Cardiac muscle cell (in vitro differentiated cells and primary cell): ENCODE data around the gene PKHD1. TPM values are rescaled to one million over a fixed set of nuclear protein-coding genes. Genes with fewer than 3 reads are reported as not detected.

Experiments used
- DNase-seq, 2 donors: peaks; one replicate each; pipeline versions ENCODE4 v3.0.0 to v3.0.0-alpha.2; 2010 to 2017; ENCODE audit warnings: low read depth in 1 of 2, low spot score in 1 of 2
- H3K27ac ChIP-seq: fragments of 200-600 bp; sonication (generic); 2 replicates; pipeline ENCODE4 v1.5.1; 2016
- H3K27me3 ChIP-seq: fragments of 200-600 bp; sonication (generic); 2 replicates; pipeline ENCODE4 v1.6.0; 2016; ENCODE audit warnings: control low read depth
- H3K36me3 ChIP-seq: fragments of 200-600 bp; sonication (generic); 2 replicates; pipeline ENCODE4 v1.5.1; 2016; ENCODE audit warnings: control low read depth
- H3K4me1 ChIP-seq: fragments of 200-600 bp; sonication (generic); 2 replicates; pipeline ENCODE4 v1.8.1; 2017; ENCODE audit warnings: low read depth, mild to moderate bottlenecking, mixed run types
- H3K4me3 ChIP-seq: fragments of 200-600 bp; sonication (generic); 2 replicates; pipeline ENCODE4 v1.5.1; 2016; ENCODE audit warnings: mild to moderate bottlenecking
- H3K9me3 ChIP-seq: fragments of 200-600 bp; sonication (generic); 2 replicates; pipeline ENCODE4 v1.5.1; 2017; ENCODE audit warnings: low read depth, mild to moderate bottlenecking, control low read depth
- polyA plus RNA-seq: library from polyadenylated mRNA; unstranded; fragments of >200 nt; fragmentation: Nextera tagmentation; extraction: Ambion mirVana; gene quantifications from 2 replicates; pipeline ENCODE4 v1.2.1, GENCODE V29; 2016
- total RNA-seq: library from RNA; depleted of rRNA; stranded (reverse); fragments of >200 nt; gene quantifications from 2 replicates; pipeline ENCODE4 v1.2.3, GENCODE V29; 2016
- TF ChIP-seq, protein P1 (sequence below): IDR thresholded peaks from 2 replicates; pipeline ENCODE4 v1.5.1; 2012; ENCODE audit warnings: low read depth, mild to moderate bottlenecking, low read length

Gene PKHD1
- total and polyA plus RNA-seq, 2 experiments from 2014 or later = not detected

DNA sequence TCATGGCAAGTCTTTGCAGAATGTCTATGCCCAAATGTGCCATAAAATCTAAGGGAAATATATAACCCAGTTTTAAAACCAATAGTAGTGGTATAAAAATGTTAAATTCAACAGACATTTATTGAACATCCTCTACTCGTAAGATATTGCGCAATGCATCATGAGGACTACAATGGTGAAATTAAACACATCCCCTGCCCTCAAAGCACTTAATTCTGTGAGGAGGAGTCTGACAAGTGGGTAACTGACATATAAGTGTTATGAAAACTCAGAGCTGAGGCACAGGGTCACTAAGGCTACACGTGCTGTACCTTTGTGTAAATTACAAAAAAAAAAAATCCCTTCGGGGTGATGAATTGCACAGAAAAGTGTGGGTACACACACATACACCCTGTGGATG, 6.2 kb downstream of the PKHD1 start:
- no peaks in the 10 kb centered on the region for H3K9me3 ChIP-seq
- no peak overlapping the region for H3K27ac ChIP-seq
- TF ChIP-seq, protein P1, sequence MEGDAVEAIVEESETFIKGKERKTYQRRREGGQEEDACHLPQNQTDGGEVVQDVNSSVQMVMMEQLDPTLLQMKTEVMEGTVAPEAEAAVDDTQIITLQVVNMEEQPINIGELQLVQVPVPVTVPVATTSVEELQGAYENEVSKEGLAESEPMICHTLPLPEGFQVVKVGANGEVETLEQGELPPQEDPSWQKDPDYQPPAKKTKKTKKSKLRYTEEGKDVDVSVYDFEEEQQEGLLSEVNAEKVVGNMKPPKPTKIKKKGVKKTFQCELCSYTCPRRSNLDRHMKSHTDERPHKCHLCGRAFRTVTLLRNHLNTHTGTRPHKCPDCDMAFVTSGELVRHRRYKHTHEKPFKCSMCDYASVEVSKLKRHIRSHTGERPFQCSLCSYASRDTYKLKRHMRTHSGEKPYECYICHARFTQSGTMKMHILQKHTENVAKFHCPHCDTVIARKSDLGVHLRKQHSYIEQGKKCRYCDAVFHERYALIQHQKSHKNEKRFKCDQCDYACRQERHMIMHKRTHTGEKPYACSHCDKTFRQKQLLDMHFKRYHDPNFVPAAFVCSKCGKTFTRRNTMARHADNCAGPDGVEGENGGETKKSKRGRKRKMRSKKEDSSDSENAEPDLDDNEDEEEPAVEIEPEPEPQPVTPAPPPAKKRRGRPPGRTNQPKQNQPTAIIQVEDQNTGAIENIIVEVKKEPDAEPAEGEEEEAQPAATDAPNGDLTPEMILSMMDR = no peak
- H3K4me1 ChIP-seq = no peaks in the 10 kb centered on the region
- no peak for DNase-seq
- peaks cover 54% of the 10 kb centered on the region for H3K27me3 ChIP-seq
- no peaks in the 10 kb centered on the region for H3K36me3 ChIP-seq
- no peak overlapping the region for H3K4me3 ChIP-seq

DNA sequence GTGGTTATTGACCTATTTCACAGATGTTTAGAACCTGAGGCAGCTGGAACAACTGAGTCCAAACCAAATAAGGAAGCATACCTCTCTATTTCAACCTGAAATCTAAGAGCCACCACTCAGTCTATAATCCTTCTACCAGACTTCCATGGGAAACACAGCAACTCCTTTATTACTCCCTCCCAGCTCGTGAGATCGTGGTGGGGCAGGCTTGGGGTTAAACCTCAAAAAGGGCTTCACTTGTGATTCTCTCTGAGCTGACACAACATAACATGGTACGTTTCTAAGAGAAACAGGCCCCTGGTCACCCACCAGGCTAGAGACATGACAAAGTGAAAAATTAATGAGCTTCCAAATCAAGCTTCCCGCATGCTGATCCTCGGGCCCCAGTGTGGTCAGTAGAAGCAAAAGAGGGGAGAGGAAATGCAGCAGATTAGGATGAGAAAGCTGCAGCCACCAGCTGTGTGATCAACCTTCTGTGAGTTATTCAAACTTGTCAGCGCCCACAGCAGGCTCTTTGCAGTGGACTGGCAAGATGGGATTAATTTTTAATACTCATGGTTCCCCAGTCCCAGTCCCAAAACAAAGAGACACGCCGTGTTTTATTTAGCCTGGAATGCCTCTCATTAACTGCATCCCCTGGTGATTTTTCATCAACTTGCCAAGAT, 9.3 kb downstream of the PKHD1 start:
- H3K36me3 ChIP-seq = no peaks in the 10 kb centered on the region
- H3K9me3 ChIP-seq = no peaks in the 10 kb centered on the region
- no peak for DNase-seq
- TF ChIP-seq, protein P1 = no peak
- H3K4me3 ChIP-seq = no peak overlapping the region
- no peak overlapping the region for H3K27ac ChIP-seq
- peaks cover 79% of the 10 kb centered on the region for H3K27me3 ChIP-seq
- no peaks in the 10 kb centered on the region for H3K4me1 ChIP-seq

DNA sequence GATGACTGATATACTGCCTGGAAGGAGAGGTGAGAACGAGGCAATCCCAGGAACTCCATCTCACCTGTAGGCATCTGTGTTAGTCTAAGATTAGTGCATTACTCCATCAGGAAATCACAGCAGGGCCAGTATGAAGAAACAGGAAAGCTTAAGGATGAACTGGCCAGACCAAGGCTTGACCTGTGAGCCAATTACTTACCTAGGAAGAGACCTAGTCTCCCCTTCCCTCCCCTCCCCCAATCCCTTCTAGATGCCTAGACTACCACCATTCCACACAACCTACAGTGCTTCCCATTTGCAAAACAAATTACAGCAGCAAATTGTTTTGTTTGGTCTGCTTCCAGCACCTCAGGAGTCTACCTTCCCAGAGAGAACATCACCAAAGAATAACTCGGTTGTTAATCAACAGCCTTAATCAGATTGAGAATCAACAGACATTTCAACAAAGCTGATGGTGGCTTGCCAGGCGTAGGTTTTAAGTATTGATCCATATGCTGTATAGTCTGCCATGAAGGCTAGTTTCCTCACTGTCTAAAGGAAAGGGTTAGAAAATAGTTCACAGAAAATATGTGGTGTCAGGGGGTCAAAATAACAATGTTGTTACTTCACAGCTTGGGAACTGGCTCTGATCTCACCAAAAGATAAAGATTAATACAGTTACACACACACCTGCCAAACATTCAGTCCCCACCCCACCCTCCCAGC, 10.1 kb downstream of the PKHD1 start:
- no peak for DNase-seq
- Histone ChIP-seq H3K4me1 (no peaks in the 10 kb centered on the region), H3K9me3 (no peaks in the 10 kb centered on the region), H3K27ac (no peak overlapping the region), H3K4me3 (no peak overlapping the region), H3K36me3 (no peaks in the 10 kb centered on the region), H3K27me3 (peaks cover 79% of the 10 kb centered on the region)
- TF ChIP-seq, protein P1 = no peak

DNA sequence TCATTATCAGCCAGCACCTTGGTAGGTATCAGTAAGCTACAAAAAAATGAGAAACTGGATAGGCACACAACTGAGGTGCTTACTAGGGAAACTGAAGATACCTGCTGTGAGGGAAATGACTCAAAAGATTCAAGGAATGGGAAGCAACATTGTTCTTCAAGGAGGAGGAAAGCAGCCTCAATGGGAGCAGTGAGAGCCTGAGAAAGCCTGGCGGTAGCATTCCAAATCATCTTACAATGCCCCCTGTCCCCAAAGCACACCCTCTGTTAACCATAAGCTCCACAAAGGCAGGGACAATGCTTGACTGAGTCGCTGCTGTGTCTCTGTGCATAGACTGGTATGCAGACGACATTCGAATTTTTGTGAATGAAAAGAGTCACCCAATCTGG, 10.6 kb downstream of the PKHD1 start:
- Histone ChIP-seq H3K36me3 (no peaks in the 10 kb centered on the region), H3K4me3 (no peak overlapping the region), H3K9me3 (no peaks in the 10 kb centered on the region), H3K27me3 (peaks cover 79% of the 10 kb centered on the region), H3K4me1 (no peaks in the 10 kb centered on the region), H3K27ac (no peak overlapping the region)
- DNase-seq = no peak
- TF ChIP-seq, protein P1 = no peak

DNA sequence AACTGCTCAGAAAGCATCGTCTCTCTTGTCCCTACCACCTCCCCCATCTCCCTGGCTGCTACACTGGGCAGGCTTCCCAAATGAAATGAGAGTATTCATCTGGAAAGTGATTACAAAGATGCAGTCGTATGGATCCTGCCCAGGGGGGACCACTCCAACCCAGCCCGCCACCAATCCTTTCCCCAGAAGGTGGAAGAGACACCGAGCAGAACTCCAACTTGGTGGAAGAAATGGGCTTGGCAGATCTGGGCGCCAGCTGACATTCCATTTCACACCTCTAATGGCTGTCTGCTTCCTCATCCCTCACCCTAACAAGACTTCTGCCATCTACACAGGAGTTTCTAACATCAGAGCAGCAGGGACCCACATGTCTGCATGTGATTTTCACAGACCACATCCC, 12.7 kb downstream of the PKHD1 start:
- Histone ChIP-seq H3K4me1 (no peaks in the 10 kb centered on the region), H3K9me3 (no peaks in the 10 kb centered on the region), H3K36me3 (no peaks in the 10 kb centered on the region), H3K4me3 (no peak overlapping the region), H3K27me3 (peaks cover 90% of the 10 kb centered on the region), H3K27ac (no peak overlapping the region)
- DNase-seq = no peak
- TF ChIP-seq, protein P1 = no peak
